Measurements from ENCODE around the gene RALGPS2. TPM values are rescaled to one million over a fixed set of nuclear protein-coding genes. Genes with fewer than 3 reads are reported as not detected.

RALGPS2 gene
- total and polyA plus RNA-seq, 2 experiments from 2014 or later = 8.1 to 31.2 TPM

GRCh38 chr1:178933105-178933561 lies 208.1 kb downstream of the RALGPS2 start:
- no peak for TF ChIP-seq CREB1 (CRISPR knock-in tag; IDR thresholded peaks at IDR 0.05; ENCODE audit: low read depth)
- TF ChIP-seq ZNF462 (CRISPR knock-in tag; IDR thresholded peaks at IDR 0.05) = no peak
- TF ChIP-seq POLR2AphosphoS5 (IDR thresholded peaks at IDR 0.05; ENCODE audit: low read depth) = no peak
- no peak for TF ChIP-seq NANOG (IDR thresholded peaks at IDR 0.05; ENCODE audit: borderline replicate concordance)
- TF ChIP-seq JUNB (IDR thresholded peaks at IDR 0.05; ENCODE audit: unreplicated experiment) = no peak
- no peak for TF ChIP-seq ZNF331 (CRISPR knock-in tag; IDR thresholded peaks at IDR 0.05; ENCODE audit: low read depth)
- TF ChIP-seq ETS1 (IDR thresholded peaks at IDR 0.05) = no peak
- no peak for TF ChIP-seq REST (IDR thresholded peaks at IDR 0.05; ENCODE audit: unreplicated experiment)
- TF ChIP-seq EZH2phosphoT487 (IDR thresholded peaks at IDR 0.05; ENCODE audit: unreplicated experiment) = no peak
- TF ChIP-seq EZH2 (IDR thresholded peaks at IDR 0.05; ENCODE audit: low read depth, unreplicated experiment) = no peak
- Mint-ChIP-seq H3K9me3 (no peaks in the 10 kb centered on the region), H3K27ac (no peak overlapping the region), H3K4me1 (peaks cover 32% of the 10 kb centered on the region), H3K4me3 (no peak overlapping the region), H3K36me3 (ENCODE audit: low read depth) (no peaks in the 10 kb centered on the region), H3K27me3 (ENCODE audit: insufficient read depth, low read depth, poor library complexity) (peaks cover 8% of the 10 kb centered on the region)
- H3K27ac ChIP-seq (ENCODE audit: low read depth) = no peak overlapping the region
- H2AFZ ChIP-seq = no peak overlapping the region
- DNase-seq (ENCODE audit: low spot score) (no peak), ATAC-seq (no peak)
- no peaks in the 10 kb centered on the region for H3K27me3 ChIP-seq (ENCODE audit: insufficient read depth)
- H3K4me2 ChIP-seq = no peak overlapping the region
- no peaks in the 10 kb centered on the region for H4K20me1 ChIP-seq (replicated peaks; ENCODE audit: insufficient read depth)
- no peaks in the 10 kb centered on the region for H3F3A ChIP-seq (replicated peaks; ENCODE audit: low read depth)
- peaks cover 17% of the 10 kb centered on the region for H3K4me1 ChIP-seq (ENCODE audit: insufficient read depth)
- H3K36me3 ChIP-seq (ENCODE audit: insufficient read depth) = no peaks in the 10 kb centered on the region
- no peak overlapping the region for H3K4me3 ChIP-seq
- H3K9me2 ChIP-seq (ENCODE audit: insufficient read depth) = no peaks in the 10 kb centered on the region; the same call in 1 of the 2 replicates
- no peaks in the 10 kb centered on the region for H3K79me2 ChIP-seq (replicated peaks; ENCODE audit: insufficient read depth)

Measured in GM23338 (cell line).